Keratinocyte (primary cell): ENCODE data around the gene CIB4.

ENCODE experiments used
- CTCF ChIP-seq, 3 experiments: IDR thresholded peaks in 1 of 3; conservative IDR thresholded peaks in 1 of 3; optimal IDR thresholded peaks in 1 of 3; 2 replicates in 2 of 3; 3 replicates in 1 of 3; pipeline versions ENCODE3 to v1.5.1; 2011; ENCODE audit warnings: low read length in 3 of 3, mild to moderate bottlenecking in 3 of 3, moderate library complexity in 2 of 3, control low read depth in 1 of 3, inconsistent platforms in 1 of 3; ENCODE audit not compliant: insufficient read depth in 2 of 3; ENCODE audit errors: extremely low read depth in 1 of 3
- EZH2 ChIP-seq: IDR thresholded peaks from one replicate; pipeline ENCODE4 v1.6.1; 2012; ENCODE audit warnings: inconsistent platforms, mild to moderate bottlenecking, low read length, moderate library complexity

GRCh38 chr2:26640781-26641564 lies at the start of gene CIB4:
- TF ChIP-seq CTCF (optimal IDR thresholded peaks at IDR 0.05 in 1 of 3, IDR thresholded peaks at IDR 0.05 in 1 of 3, conservative IDR thresholded peaks at IDR 0.05 in 1 of 3; ENCODE audit: extremely low read depth in 1 of 3, insufficient read depth in 2 of 3, low read length in 3 of 3) (no peak), EZH2 (no peak)
